Tibial artery (tissue), 4 donors: ENCODE measurements around the gene NCDN.

ENCODE experiments used
- DNase-seq, 2 donors: peaks; one replicate each; pipeline ENCODE4 v3.0.0-alpha.2; 2019
- H3K27ac ChIP-seq, 2 donors: fragments of 200-600 bp; sonication (generic) in 1 of 2; 1 replicate in 1 of 2; 2 replicates in 1 of 2; pipeline ENCODE4 v1.5.1; 2018 to 2019; ENCODE audit warnings: mild to moderate bottlenecking in 1 of 2
- H3K27me3 ChIP-seq, 2 donors: fragments of 200-600 bp; sonication (generic) in 1 of 2; one replicate each; pipeline versions ENCODE4 v1.5.1 to v1.6.0; 2016 to 2019
- H3K36me3 ChIP-seq, 3 donors: fragments of 200-600 bp; sonication (generic) in 2 of 3; one replicate each; pipeline ENCODE4 v1.5.1; 2016 to 2019; ENCODE audit warnings: mild to moderate bottlenecking in 2 of 3
- H3K4me1 ChIP-seq, 4 donors: fragments of 200-600 bp; sonication (generic) in 2 of 4; 1 replicate in 3 of 4; 2 replicates in 1 of 4; pipeline ENCODE4 v1.5.1; 2016 to 2019
- H3K4me3 ChIP-seq, 2 donors: fragments of 200-600 bp; sonication (generic) in 1 of 2; 1 replicate in 1 of 2; 2 replicates in 1 of 2; pipeline ENCODE4 v1.5.1; 2018 to 2019; ENCODE audit warnings: mild to moderate bottlenecking in 2 of 2
- H3K9me3 ChIP-seq, 3 donors: fragments of 200-600 bp; sonication (generic) in 1 of 3; one replicate each; pipeline ENCODE4 v1.5.1; 2016 to 2019
- CTCF ChIP-seq, 2 experiments: fragments of 200-600 bp in 1 of 2; fragments of 450-650 bp in 1 of 2; IDR thresholded peaks; one replicate each; pipeline ENCODE4 v1.5.1; 2017 to 2019; ENCODE audit warnings: antibody characterized with exemption in 2 of 2, mild to moderate bottlenecking in 1 of 2, moderate library complexity in 1 of 2
- intact Hi-C: fragments of 100-400 bp; cut with DNase I; formaldehyde crosslinking; loops from one replicate; pipeline ENCODE4 v1.15.0; 2023; ENCODE audit warnings: low total_unique reads

NCDN gene

GRCh38 chr1:35561972-35562680, 4.5 kb downstream of the NCDN start:
- intact Hi-C loops, result loop anchor here (2.0 to 5.0 kb wide), 2 partner anchors 111 to 725 kb away; no protein-coding TSS in a partner anchor
- DNase-seq, result no peak
- no peak for TF ChIP-seq CTCF (IDR thresholded peaks at IDR 0.05)
- peaks cover 3 to 44% (median 27%) of the 10 kb centered on the region in 4 donors for H3K4me1 ChIP-seq
- H3K9me3 ChIP-seq, result no peaks in the 10 kb centered on the region
- H3K27ac ChIP-seq, result no peak overlapping the region
- no peaks in the 10 kb centered on the region for H3K27me3 ChIP-seq
- H3K4me3 ChIP-seq, result no peak overlapping the region
- H3K36me3 ChIP-seq, result peaks cover 0 to 58% (median 23%) of the 10 kb centered on the region in 3 donors

GRCh38 chr1:35563166-35563565, 5.6 kb downstream of the NCDN start:
- DNase-seq, result no peak
- H3K27ac ChIP-seq, result no peak overlapping the region
- no peak for TF ChIP-seq CTCF (IDR thresholded peaks at IDR 0.05)
- peaks cover 0 to 58% (median 23%) of the 10 kb centered on the region in 3 donors for H3K36me3 ChIP-seq
- intact Hi-C loops, result loop anchor here (5.0 kb wide), 1 partner anchor 724 kb away; no protein-coding TSS in a partner anchor
- H3K9me3 ChIP-seq, result no peaks in the 10 kb centered on the region
- no peak overlapping the region for H3K4me3 ChIP-seq
- H3K4me1 ChIP-seq, result peaks cover 3 to 39% (median 24%) of the 10 kb centered on the region in 4 donors
- peaks cover 0 to 1% of the 10 kb centered on the region in 2 donors for H3K27me3 ChIP-seq

- Histone ChIP-seq H3K36me3 (peaks cover 0 to 58% (median 23%) of the 10 kb centered on the region in 3 donors), H3K27me3 (peaks cover 0 to 10% of the 10 kb centered on the region in 2 donors), H3K4me3 (no peak overlapping the region), H3K27ac (no peak overlapping the region), H3K4me1 (peaks cover 3 to 29% (median 15%) of the 10 kb centered on the region in 4 donors), H3K9me3 (no peaks in the 10 kb centered on the region)
- TF ChIP-seq CTCF (IDR thresholded peaks at IDR 0.05), result peak; percentile 63 to 71
- intact Hi-C loops, result loop anchor here (5.0 kb wide), 1 partner anchor 723 kb away; no protein-coding TSS in a partner anchor
- DNase-seq, result peak; percentile 83
Observed at GRCh38 chr1:35564037-35564883, 6.7 kb downstream of the NCDN start.

GRCh38 chr1:35564884-35565741, 7.5 kb downstream of the NCDN start:
- no peak for DNase-seq
- Histone ChIP-seq H3K27me3 (peaks cover 0 to 13% of the 10 kb centered on the region in 2 donors), H3K4me1 (peaks cover 3 to 20% (median 13%) of the 10 kb centered on the region in 4 donors), H3K27ac (no peak overlapping the region), H3K4me3 (no peak overlapping the region), H3K9me3 (no peaks in the 10 kb centered on the region), H3K36me3 (peaks cover 0 to 58% (median 23%) of the 10 kb centered on the region in 3 donors)
- no peak for TF ChIP-seq CTCF (IDR thresholded peaks at IDR 0.05)
- intact Hi-C loops, result loop anchor here (5.0 kb wide), 3 partner anchors 162 to 722 kb away; no protein-coding TSS in a partner anchor

GRCh38 chr1:35565742-35566133, 8.1 kb downstream of the NCDN start:
- H3K4me1 ChIP-seq, result peaks cover 0 to 14% (median 7%) of the 10 kb centered on the region in 4 donors
- no peak overlapping the region for H3K27ac ChIP-seq
- peaks cover 0 to 58% (median 23%) of the 10 kb centered on the region in 3 donors for H3K36me3 ChIP-seq
- no peak for TF ChIP-seq CTCF (IDR thresholded peaks at IDR 0.05)
- no peak overlapping the region for H3K4me3 ChIP-seq
- no peak for DNase-seq
- H3K27me3 ChIP-seq, result peaks cover 0 to 13% of the 10 kb centered on the region in 2 donors
- H3K9me3 ChIP-seq, result no peaks in the 10 kb centered on the region
- intact Hi-C loops, result loop anchor here (5.0 kb wide), 2 partner anchors 162 to 207 kb away; no protein-coding TSS in a partner anchor
